Measurements from ENCODE around the gene ABHD14A.

DNA sequence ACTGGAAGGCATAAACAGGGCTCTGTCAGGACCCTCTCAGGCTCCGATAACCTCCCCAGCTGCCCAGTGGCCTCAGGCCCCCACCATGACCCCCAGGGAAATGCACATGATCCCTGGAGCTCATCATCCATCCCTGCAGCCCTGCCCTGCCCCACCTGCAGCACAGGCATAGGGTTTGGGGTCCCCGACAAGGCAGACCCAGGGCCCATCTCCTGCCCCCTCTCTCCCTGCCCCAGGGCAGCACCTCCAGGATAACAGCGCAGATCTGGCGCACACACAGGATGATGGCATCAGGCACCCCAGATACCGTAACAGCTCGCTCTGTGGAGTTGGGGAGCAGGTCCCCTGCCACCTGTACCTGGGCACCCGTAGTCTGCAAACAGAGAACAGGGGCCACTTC, 15.2 kb upstream of the ABHD14A start:
- TF ChIP-seq POLR2AphosphoS5 (IDR thresholded peaks at IDR 0.05; ENCODE audit: borderline replicate concordance, low read depth, low read length), result no peak
- no peak for TF ChIP-seq EZH2 (IDR thresholded peaks at IDR 0.05)
- TF ChIP-seq FOXP2 (optimal IDR thresholded peaks at IDR 0.05; ENCODE audit: control extremely low read depth, extremely low read length, insufficient read depth), result no peak

Data from SK-N-MC (cell line).